ENCODE measurements around the gene C16orf86.

Gene C16orf86, protein sequence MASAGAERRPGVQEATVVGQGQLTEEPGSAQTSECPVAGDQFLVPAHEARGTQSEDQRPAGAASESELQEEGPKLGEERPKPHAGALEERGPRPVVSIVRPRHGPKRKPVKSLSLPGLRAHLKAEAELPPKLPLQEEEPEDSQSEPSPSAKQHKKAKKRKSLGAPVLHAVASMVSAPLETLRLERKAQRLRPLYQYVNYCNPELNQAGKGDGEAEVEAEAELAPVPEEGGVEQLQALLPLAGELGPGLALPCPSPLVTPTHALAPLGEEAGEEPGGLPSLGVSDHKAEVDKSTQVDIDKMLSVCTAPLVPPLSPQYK

DNA sequence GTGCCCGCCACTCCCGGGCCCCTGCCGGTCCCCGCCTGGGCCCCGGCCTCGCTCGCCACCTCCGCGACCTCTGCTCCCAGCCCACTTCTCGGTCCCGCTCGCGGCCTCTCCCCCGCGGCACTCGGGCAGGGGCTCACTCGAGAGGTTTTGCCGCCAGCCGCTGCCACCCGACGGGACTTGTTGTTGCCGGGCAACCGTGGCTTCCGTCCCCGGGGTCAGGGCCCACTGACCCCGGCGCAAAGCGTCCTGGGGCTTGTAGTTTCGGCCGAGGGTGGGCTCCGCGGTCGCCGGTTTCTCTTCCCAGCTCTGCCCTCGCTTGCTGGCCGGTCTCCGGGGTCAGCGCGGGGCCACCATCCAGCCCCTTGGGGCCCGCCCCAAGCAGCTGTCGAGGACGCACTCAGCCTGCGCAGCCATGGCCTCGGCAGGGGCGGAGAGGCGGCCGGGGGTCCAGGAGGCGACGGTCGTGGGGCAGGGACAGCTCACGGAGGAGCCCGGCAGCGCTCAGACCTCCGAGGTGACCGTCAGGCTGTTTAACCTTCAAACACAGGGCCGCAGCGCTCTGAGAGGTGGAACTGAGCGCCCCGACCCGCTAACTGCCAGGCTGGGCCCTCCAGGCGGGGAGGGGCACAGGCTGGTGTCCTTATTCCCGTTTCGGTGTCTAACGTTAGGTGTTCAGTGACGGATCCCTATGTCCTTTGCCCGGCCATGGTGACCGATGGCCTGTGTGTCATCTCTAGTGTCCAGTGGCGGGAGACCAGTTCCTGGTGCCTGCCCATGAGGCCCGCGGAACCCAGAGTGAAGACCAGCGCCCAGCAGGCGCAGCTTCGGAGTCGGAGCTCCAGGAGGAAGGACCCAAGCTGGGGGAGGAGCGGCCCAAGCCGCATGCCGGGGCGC is at the start of gene C16orf86, which contains the start of gene ENKD1:
C16orf86 (plus strand) TSS at position 256 of the 894 bp plus-strand sequence; CDS start at position 413, 157 bp downstream.
ENKD1 (minus strand) TSS at position 192 of the 894 bp plus-strand sequence. CDS start 308 bp downstream, outside the sequence.
- no peak for DNase-seq (ENCODE audit: low read depth, low spot score)

DNA sequence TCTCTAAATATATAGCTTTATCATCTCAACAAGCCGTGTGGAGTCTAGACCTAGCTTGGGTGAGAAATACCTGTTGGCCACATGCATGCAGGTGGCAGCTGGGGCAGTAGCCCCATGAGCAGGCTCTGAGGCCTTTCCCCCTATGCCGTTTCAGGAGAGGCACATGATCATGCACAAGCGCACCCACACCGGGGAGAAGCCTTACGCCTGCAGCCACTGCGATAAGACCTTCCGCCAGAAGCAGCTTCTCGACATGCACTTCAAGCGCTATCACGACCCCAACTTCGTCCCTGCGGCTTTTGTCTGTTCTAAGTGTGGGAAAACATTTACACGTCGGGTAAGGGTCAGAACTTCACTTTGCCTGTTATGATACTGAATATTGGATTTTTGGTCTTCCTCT is 38.4 kb upstream of the C16orf86 start:
- DNase-seq (ENCODE audit: low read depth, low spot score): no peak

DNA sequence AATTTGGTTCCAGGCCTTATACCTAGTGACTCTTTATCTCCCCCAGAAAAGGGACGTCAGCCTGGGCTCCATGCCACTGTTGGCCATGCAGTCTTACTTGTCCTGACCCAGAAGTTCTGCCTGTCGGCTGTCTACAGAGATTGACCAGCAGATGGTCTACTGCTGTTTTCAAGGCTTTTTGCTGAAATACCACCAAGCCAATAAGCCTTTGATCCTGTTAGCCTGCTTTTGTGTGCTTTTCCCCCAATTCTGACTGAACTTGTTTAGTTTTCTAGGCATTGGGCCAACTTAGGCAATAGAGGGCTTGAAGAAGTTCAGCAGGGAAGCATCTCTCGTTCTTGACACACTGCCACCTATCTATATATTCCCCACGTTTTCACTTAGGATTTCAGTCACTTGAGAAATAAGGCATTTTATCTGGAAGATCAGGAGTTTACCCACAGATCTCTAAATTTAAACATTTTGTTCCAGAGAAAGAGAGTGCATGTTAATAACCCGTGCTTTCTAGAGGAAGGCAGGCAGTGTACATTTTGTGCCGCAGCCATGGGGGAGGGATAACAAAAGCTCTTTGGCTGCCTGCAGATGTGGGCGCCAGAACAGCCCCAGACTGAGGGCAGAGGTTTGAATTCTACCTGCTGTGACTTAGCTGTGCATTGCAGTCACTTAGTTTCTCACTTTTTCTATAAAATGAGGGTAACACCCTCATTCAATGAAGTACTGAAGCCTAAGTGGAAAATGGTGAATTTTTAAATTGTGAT is 34.0 kb upstream of the C16orf86 start:
- DNase-seq (ENCODE audit: low read depth, low spot score): no peak

DNA sequence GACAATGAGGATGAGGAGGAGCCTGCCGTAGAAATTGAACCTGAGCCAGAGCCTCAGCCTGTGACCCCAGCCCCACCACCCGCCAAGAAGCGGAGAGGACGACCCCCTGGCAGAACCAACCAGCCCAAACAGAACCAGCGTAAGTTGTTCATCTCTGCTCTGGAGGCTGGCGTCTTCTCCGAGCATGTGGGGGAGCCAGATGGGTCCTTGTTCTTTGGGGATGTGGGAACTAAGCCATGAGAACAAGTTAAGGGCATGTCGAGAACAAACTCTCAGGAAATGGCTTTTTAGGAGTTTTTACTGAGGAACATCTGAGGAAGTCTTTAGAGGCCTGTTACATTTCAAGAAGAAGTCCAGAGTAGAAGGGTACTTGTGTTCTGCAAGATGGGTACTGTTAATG is 29.9 kb upstream of the C16orf86 start:
- no peak for DNase-seq (ENCODE audit: low read depth, low spot score)

DNA sequence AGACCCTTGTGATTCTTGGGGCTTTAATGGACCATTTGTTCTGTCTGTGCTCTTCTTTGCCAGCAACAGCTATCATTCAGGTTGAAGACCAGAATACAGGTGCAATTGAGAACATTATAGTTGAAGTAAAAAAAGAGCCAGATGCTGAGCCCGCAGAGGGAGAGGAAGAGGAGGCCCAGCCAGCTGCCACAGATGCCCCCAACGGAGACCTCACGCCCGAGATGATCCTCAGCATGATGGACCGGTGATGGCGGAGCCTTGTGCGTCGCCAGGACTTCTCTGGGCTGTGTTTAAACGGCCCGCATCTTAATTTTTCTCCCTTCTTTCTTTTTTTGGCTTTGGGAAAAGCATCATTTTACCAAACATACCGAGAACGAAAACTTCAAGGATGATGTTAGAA is 29.0 kb upstream of the C16orf86 start:
- DNase-seq (ENCODE audit: low read depth, low spot score): no peak

DNA sequence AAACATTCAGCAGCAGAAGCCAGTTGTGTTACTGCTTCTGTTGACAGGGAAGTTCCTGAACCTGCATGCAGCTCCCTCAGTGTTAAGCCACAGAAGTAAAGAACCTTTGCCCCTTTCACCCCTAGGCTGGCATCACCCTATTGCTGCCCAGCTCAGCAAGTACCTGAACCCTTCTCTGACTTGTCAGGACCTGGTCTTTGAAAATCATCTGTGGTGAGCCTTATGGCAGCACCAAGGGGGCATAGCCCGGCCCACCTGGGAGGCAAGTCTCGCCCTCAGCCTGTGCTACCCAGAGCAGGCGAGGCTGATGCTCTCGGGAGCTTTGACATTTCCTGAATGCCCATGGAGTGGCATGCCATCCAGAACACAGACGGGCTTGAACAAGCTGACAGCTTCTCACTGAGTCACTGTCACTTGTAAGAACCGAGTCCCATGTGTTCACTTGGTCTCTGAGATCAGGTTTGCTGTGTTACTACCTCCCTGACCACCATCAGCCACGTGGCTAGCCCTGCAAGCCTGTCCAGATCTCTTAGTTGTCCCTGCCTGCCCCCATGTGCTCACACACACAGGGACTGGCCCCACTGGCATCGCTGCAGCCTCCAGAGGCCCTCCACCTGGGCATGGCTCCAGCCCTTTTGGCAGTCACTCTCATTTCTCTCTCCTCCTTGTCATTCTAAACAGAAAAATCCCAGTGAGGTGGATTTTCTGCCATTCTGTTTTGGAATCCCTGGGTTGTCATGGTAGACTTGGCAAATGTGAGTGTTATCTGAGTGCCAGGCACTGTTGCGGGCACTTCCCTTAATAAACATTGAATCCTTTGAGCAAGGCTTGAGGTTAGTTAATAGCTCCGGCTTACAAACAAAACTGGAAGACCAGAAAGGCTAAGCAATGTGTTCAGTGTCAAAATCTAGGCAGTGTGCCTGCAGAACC is 24.6 kb upstream of the C16orf86 start:
- no peak for DNase-seq (ENCODE audit: low read depth, low spot score)

DNA sequence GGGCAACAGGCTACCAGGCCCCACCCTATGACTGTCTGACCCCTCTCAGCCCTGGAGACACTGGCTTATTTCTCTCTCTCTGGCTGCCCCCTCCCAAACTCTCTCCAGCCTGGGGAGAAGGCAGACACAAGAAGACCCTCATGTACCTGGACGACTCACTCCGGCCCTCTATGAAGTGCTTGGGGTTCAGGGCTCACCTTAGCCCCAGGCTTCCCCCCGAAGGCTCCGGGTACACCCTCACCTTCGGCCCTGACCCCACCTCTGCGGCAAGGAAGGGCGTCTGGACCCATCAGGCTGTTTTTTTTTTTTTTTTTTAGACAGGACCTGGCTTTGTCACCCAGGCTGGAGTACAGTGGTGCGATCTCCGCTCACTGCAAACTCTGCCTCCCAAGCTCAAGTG is 22.6 kb upstream of the C16orf86 start:
- no peak for DNase-seq (ENCODE audit: low read depth, low spot score)

DNA sequence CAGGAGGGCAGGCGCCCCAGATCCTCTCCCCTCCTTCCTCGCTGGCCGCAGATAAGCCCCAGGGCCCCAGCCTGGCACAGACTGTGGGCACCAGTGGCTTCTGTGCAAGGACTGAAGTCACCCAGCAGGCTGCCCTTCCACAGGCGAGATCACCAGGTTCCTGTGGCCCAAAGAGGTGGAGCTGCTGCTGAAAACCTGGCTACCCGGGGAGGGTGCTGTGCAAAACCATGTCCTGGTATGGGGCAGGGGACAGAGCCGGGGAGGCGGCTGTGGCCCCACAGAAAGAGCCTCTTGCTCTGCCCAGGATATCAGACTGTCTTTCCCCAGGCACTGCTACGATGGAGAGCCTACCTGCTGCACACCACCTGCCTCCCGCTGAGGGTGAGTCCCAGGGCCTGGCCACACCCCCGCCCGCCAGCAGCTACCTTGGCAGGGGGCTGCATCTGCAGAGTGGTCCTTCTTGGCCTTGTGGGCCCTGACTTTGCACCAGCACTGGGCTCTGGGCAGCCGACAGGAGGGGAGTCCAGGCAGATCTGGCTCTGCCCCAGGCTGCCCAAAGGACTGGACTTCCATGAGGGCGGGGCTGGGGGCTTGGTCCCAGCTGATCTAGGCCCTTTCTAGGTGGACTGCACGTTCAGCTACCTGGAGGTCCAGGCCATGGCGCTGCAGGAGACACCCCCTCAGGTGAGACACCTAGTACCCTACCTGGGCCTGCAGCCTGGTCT is 21.1 kb upstream of the C16orf86 start:
- no peak for DNase-seq (ENCODE audit: low read depth, low spot score)

DNA sequence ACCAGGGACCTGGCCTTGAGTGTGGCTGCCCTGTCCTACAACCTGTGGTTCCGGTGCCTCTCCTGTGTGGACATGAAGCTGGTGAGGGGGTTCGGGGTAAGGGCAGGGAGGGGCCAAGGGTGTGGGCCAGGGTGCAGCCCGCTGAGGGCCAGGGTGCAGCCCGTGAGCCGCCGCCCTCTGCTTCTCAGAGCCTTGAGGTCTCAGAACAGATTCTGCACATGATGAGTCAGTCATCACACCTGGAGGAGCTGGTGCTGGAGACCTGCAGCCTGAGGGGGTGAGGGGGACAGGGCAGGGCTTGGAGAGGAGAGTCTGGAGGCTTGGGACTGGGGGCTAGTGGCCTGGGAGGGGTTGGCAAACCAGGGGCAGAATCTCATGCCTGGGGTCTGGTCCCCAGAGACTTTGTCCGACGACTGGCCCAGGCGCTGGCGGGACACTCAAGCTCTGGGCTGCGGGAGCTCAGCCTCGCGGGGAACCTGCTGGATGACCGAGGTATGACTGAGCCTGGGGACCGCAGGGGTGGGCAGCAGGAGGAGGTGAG is 19.4 kb upstream of the C16orf86 start:
- DNase-seq (ENCODE audit: low read depth, low spot score): no peak

DNA sequence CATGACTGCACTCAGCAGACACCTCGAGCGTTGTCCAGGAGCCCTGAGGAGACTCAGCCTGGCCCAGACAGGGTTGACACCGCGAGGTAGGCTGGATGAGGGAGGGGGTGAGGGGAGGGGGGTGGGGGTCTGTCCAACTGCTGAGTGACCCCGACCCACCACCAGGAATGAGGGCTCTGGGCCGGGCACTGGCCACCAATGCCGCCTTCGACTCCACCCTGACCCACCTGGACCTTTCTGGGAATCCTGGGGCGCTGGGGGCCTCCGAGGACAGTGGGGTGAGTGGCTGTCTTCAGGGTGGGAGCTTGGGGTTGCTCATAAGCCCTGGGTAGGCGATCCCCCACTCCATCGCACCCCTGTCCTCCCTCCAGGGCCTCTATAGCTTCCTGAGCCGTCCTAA is 18.9 kb upstream of the C16orf86 start:
- DNase-seq (ENCODE audit: low read depth, low spot score): no peak

DNA sequence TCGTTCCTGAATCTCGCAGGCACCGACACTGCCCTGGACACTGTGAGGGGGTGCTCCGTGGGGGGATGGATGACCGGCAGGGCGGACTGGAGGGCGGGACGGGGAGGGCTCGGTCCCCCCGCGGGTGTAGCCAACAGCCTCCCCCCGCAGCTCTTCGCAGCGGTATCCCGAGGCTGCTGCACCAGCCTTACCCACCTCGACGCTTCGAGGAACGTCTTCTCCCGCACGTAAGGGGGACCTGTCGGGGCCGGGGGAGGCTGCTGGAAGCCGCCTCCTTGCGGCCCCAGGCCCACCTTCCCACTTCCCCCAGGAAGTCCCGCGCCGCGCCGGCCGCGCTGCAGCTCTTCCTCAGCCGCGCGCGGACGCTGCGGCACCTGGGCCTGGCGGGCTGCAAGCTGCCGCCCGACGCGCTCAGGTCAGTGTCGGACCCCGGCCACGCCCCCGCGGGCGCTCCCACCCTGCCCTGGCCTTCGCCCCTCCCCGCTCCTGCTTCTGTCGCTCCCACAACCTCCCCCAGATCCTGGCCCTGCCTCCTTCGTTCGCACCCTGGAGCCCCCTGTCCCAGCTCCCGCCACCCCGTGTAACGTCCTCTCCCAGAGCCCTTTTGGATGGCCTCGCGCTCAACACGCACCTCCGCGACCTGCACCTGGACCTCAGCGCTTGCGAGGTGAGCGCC is 18.4 kb upstream of the C16orf86 start:
- no peak for DNase-seq (ENCODE audit: low read depth, low spot score)

DNA sequence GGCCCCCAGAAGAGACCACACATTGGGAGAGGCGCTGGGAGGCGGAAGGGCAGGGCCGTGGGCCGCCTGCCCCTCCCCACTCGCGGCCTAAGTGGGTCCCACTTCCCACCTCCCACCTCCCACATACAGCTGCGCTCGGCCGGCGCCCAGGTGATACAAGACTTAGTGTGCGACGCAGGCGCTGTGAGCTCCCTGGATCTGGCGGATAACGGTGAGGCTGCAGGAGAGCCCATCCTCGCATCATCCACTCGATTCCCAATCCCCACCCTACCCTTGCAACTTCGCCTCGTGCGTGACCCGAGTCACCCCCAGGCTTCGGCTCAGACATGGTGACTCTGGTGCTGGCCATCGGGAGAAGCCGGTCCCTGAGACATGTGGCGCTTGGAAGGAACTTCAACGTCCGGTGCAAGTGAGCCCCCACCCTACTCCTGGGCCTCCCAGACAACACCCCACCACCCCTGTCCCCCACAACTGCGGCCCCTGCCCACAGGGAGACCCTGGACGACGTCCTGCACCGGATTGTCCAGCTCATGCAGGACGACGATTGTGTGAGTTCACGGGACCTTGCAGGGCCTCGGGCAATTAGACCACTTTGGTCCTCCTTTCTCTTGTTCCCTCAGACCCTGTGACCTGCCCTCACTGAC is 17.7 kb upstream of the C16orf86 start:
- DNase-seq (ENCODE audit: low read depth, low spot score): no peak

DNA sequence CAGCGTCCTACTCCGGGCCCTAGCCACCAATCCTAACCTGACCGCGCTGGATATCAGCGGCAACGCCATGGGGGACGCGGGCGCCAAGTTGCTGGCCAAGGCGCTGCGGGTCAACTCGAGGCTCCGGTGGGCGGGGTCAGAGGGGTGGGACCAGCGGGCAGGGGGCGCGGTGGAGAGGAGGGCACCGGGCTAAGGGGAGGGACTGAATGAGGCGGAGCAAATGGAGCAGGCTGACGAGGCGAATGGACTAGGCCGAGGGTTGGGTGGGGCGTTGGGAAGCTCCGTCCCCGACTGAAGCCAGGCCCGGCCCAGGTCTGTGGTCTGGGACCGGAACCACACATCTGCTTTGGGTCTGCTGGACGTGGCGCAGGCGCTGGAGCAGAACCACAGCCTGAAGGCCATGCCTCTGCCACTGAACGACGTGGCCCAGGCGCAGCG is 17.1 kb upstream of the C16orf86 start:
- no peak for DNase-seq (ENCODE audit: low read depth, low spot score)

DNA sequence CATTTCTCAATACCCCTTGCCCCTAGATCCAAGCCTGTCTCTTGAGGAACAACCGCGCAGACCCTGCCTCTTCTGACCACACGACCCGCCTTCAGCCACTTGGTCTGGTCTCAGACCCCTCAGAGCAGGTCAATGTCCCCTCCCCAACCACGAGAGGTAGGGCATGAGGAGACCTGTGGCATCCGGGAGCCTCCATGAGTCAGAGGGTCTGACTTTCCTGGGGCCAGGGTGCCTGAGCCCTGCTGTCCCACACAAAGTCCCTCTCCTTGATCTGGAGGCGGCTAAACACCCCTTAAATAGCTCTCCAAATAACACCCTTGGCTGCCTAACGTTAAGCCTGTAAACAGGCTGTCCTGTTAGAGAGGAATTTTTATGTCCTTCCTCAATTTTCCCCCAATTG is 16.6 kb upstream of the C16orf86 start:
- no peak for DNase-seq (ENCODE audit: low read depth, low spot score)

DNA sequence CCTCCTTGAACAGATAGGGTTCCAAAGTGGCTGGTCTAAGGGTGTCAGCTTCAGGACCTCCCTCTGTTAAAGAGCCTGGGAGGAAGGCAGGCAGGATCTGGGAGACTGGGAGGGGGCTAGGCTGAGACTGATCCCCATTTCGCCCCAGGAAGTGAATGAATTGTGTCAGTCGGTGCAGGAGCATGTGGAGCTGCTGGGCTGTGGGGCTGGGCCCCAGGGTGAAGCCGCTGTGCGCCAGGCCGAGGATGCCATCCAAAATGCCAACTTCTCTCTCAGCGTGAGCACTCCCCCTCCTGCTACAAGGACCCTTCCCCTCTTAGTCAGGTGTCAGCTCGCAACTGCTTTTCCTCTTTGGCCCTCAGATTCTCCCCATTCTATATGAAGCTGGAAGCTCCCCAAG is 15.6 kb upstream of the C16orf86 start:
- no peak for DNase-seq (ENCODE audit: low read depth, low spot score)

DNA sequence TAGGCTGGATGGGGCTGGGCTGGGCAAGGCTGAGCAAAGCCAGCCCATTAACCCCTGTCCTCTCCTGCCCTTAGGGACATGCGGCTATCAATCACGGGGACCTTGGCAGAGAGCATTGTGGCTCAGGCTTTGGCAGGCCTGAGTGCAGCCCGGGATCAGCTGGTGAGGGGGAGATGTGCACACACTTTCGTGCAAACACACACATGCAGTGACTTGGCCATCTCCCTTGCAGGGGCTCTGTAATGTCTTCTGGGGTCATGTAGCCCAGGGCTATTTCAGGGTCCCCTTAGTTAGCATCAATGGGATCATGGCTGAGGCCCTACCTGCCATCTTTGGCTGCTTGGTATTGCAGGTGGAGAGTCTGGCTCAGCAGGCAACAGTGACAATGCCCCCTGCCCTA is 14.8 kb upstream of the C16orf86 start:
- DNase-seq (ENCODE audit: low read depth, low spot score): no peak

DNA sequence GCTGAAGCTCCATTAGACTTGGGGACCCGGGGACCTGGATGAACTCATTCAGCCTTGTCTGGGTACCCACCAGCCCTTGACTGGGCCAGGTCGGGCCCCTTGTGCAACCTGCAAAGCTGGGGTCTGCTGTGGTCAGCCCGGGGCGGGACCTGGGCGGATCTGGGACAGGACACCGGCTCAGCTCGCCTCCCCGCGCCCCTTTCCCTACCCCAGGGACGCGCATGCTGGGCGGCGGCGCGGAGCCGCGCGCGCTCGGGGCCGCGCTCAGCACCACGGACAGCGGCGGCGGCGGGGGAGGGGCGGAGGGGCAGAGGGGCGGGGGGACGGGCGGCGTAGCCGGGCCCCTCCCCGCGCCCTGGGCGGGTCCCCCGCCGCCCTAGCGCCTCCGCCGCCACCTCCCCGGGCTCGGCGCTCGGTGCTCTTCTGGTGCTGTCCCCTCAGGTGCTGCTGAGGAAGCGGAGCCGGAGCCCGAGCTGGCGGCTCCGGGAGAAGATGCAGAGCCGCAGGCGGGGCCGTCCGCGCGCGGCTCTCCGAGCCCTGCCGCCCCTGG is 14.0 kb upstream of the C16orf86 start:
- no peak for DNase-seq (ENCODE audit: low read depth, low spot score)

DNA sequence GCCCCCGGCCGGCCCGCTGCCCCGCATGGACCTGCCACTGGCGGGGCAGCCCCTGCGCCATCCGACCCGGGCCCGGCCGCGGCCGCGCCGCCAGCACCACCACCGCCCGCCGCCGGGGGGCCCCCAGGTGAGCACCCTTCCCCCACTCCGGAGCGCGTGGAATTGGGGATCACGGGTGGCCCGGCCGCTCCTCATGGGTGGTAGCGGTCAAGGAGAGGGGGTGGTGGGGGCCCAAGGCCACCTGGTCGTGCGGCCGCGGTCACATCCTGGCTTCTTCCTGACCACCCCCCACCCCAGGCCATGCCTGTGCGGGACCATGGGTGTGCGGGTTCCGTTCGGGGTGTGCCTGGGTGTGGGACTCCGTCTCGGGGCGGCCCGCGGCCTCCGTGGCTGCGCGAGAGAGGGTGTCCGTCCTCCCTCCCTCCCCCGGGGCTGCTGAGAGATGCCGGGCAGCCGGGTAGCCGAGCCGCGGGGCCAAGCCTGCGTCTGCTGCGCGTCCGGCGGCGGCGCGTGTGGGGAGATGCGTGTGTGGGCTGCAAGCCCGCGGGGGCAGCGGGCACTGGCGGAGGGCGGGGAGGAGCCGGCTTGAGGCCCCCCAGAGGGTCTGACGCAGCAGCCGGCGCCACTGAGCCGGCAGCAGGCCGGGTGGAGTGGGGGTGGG is 13.4 kb upstream of the C16orf86 start:
- DNase-seq (ENCODE audit: low read depth, low spot score): no peak

Measured in iPS DF 19.7 (cell line).